Sigmoid colon (tissue), 4 donors: ENCODE results near the gene LIMA1.

ENCODE experiments used
- CTCF ChIP-seq, 4 experiments: fragments of 450-650 bp in 3 of 4; fragments of 200-600 bp in 1 of 4; IDR thresholded peaks; one replicate each; pipeline ENCODE4 v1.5.1; 2016 to 2019; ENCODE audit warnings: antibody characterized with exemption in 4 of 4, mild to moderate bottlenecking in 3 of 4, moderate library complexity in 2 of 4
- EP300 ChIP-seq, 4 donors: sonication (generic); formaldehyde crosslinking; IDR thresholded peaks; one replicate each; pipeline ENCODE4 v1.6.1; 2017; ENCODE audit warnings: antibody characterized with exemption in 4 of 4
- POLR2AphosphoS5 ChIP-seq, 4 donors: sonication (generic); formaldehyde crosslinking; IDR thresholded peaks; one replicate each; pipeline ENCODE4 v1.6.1; 2017; ENCODE audit warnings: antibody characterized with exemption in 4 of 4

- TF ChIP-seq CTCF (IDR thresholded peaks at IDR 0.05): no peak
- TF ChIP-seq EP300 (IDR thresholded peaks at IDR 0.05): no peak
- TF ChIP-seq POLR2AphosphoS5 (IDR thresholded peaks at IDR 0.05): no peak
Measured at GRCh38 chr12:50142993-50143392, 140.3 kb downstream of the LIMA1 start.
